Retinal pigment epithelial cell (primary cell): ENCODE measurements around the gene FCN1.
"Not testable (repeated sequence)": the region's sequence is repeated elsewhere in the genome, so short reads cannot be mapped to it uniquely, and the experiment has no call there.

Experiments
- DNase-seq: peaks from one replicate; pipeline ENCODE4 v3.0.0-alpha.2; 2010; ENCODE audit warnings: low read depth
- H3K4me3 ChIP-seq: 2 replicates; pipeline ENCODE4 v1.5.1; 2011; ENCODE audit warnings: mild to moderate bottlenecking, low read length, control low read depth, moderate library complexity
- TF ChIP-seq, protein P1 (sequence below): conservative IDR thresholded peaks from 2 replicates; pipeline ENCODE4 v1.5.1; 2011; ENCODE audit warnings: low read depth, low read length, control low read depth, inconsistent platforms

Gene FCN1

DNA sequence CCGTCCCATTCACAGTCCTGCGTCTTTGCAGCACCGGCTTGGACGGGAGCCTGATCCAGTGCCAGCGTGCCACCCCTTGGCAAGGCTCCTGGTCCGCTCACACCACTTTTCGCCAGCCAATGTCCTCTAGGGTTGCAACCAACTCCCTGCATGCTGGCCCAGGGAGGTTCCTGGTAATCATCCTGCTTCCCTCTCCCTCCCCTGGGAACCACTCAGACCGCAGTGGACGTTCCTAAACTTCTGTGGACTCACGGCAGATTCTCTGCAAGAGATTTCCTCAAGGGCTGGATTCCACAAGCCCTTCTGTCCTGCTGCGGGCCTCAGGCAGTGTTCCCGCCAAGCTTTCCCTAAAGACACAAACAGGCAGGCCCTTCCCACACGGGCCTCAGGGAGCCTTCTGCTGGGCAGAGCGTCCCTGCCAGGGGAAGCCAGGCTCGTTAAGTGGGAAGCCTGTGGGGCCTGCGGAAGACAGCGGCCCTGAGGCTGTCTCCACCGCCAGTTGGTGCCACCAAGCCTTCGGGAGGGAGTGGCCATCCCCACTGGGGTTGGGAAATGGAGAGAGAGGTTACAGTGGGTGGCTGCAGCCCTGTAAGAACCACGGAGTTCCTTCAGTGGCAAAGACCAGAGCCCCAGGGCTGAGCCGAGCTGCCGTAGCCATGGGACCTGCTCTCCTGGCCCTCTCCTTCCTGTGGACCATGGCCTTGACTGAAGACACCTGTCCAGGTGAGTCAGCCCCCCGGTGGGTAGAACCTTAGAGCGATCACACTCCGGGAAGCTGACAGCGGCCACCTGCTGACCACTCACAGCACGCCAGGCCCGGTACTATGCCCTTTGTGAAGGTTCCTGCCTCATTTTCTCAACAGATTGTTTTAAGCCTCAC, 53.5 kb downstream of the FCN1 start:
- TF ChIP-seq, protein P1, sequence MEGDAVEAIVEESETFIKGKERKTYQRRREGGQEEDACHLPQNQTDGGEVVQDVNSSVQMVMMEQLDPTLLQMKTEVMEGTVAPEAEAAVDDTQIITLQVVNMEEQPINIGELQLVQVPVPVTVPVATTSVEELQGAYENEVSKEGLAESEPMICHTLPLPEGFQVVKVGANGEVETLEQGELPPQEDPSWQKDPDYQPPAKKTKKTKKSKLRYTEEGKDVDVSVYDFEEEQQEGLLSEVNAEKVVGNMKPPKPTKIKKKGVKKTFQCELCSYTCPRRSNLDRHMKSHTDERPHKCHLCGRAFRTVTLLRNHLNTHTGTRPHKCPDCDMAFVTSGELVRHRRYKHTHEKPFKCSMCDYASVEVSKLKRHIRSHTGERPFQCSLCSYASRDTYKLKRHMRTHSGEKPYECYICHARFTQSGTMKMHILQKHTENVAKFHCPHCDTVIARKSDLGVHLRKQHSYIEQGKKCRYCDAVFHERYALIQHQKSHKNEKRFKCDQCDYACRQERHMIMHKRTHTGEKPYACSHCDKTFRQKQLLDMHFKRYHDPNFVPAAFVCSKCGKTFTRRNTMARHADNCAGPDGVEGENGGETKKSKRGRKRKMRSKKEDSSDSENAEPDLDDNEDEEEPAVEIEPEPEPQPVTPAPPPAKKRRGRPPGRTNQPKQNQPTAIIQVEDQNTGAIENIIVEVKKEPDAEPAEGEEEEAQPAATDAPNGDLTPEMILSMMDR: no peak
- H3K4me3 ChIP-seq: no peak overlapping the region
- DNase-seq: no peak

DNA sequence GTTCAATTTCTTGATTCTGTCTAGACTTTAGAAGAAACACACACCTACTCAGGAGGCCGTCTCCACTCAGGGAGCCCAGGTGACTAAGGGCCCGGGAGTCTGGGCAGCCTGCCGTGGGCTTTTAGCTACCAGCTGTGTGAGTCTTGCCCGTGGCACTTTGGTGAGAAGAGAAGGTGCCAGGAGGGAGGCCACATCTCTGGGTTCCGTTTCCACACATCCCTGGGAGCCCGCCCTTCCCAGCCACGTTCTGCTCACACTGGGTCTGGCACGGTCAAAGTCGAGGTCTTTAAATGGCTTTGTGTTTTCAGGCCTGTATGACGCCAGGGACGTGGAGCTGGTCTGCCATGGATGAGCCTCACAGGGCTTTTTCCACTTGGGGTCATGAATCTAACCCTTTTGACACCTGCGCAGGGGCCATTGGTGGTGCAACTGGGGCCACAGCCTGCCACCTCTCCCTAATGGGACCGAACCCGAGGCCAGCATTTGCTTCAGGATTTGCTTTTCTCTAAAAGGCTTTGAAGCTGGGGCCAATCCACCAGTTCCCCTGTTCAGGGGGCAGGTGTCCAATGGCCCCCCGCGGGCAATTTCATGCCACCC, 54.3 kb downstream of the FCN1 start:
- TF ChIP-seq, protein P1: no peak
- DNase-seq: no peak
- no peak overlapping the region for H3K4me3 ChIP-seq

DNA sequence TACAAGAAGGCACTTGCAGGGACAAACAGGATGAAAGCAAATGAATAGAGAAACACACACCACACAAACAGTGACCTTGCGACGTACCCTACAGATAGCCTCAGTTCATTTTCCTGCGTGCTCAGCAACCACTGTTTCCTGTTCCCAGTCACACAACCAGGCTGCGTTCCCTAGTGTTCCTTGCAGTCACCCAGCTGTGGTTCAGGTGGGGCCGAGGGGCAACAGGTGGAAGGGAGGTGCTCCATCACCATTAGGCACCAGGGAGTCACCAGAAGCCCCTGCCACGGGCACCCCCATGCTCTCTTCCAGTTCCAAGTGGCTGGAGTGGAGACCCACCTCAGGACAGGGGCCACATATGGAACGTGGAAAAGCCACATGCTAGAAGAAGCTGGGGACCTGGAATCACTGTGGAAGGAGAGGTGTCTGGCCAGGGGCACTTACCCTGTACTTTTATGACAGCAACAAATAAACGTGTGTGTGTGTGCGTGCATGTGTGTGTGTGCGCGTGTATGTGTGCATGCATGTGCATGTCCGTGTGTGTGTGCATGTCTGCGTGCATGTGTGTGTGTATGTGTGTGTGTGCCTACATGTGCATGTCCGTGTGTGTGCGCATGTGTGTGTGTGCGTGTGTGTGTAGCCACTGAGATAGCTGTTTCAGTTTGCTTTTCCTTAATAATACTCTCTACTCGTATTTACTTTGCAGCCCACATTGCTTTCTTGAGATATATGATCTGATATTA, 55.9 kb downstream of the FCN1 start:
- TF ChIP-seq, protein P1: no peak
- DNase-seq: no peak
- H3K4me3 ChIP-seq: no peak overlapping the region

DNA sequence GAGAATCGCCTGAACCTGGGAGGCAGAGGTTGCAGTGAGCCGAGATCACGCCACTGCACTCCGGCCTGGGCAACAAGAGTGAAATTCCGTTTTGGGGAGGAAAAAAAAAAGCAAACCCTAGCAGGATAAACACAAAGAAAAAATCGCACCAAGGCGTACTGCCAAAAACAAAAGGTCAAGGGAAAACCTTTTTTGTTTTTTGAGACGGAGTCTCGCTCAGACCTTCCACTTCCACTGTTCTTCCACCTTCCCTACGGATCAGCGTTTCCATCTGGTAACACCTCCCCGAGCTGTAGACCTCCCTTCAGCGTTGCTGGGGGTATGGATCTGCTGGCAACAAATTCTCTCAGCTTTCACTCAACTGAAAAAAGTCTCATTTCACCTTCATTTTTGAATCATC, 57.2 kb downstream of the FCN1 start:
- H3K4me3 ChIP-seq: no peak overlapping the region
- TF ChIP-seq, protein P1: no peak
- no peak for DNase-seq

DNA sequence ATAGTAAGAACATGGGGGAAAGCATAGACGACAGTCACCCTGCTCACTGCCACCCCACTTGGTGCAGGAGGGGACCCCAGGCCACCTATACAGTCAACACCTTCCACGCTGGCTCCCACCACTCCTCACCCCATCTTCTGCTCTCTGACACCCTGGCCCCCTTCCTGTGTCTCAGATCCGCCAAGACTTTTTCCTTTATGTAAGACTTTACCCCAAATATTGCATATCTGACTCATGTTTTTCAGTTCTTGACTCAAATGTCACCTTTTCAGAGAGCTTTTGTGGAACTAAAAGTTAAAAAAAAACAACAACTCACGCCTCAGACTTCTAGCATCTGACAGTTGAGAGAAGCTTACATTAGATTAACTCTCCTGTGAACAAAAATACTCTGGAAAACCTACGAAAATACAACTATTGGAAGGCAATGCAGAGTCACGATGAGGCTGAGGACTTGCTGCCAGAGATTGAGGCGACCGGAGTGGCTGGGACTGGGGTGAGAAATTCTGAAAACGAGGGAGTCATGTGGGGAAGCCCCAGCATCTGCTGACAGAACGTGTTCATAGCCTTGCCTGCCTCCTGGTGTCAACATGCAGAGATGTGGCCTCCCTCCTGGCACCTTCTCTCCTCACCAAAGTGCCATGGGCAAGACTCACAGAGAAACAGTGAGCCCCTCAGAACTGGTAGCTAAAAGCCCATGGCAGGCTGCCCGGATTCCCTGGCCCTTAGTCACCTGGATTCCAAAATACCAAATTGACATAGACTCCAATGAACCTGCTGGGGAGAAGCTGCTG, 59.5 kb downstream of the FCN1 start:
- H3K4me3 ChIP-seq: no peak overlapping the region
- TF ChIP-seq, protein P1: no peak
- DNase-seq: no peak

DNA sequence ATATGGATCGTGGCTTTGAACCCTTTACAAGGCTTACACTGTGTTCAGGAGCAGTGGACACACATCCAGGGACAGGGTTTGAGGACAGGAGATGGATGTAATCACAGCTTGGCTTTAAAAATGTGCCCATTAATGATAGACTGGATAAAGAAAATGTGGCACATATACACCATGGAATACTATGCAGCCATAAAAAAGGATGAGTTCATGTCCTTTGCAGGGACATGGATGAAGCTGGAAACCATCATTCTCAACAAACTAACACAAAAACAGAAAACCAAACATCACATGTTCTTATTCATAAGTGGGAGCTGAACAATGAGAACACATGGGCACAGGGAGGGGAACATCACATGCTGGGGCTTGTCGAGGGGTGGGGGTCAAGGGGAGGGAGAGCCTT, 60.3 kb downstream of the FCN1 start:
- not testable (repeated sequence) for H3K4me3 ChIP-seq, DNase-seq

DNA sequence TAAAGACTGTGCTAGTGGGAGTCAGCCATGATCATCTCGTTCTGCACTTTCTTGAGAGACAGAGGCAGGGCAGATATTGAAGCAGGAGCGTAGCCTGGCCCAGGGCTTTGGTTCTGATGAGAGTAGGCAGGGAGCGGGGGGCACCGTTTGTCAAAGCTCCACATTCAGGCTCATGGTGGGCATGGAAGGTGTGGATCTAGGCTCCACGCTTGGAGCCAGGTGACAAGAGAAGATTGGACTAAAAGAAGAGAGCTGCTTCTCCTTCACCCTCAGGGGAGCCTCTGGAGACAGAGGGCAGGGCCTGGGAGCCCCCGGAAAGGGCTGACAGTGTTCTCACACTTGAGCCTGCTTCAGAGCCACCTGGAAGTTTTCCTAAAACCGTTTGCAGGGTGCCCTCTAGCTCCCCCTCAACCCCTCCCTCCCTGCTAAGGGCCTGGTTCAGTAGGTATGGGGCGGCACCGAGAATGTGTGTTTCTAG, 61.8 kb downstream of the FCN1 start:
- no peak for DNase-seq
- no peak overlapping the region for H3K4me3 ChIP-seq
- TF ChIP-seq, protein P1: no peak
